HepG2 (cell line): ENCODE measurements around the gene SAPCD2. TPM values are rescaled to one million over a fixed set of nuclear protein-coding genes. Genes with fewer than 3 reads are reported as not detected.

Source experiments
- ATF7-NPFF ChIP-seq: sonication (generic); formaldehyde crosslinking; IDR thresholded peaks from 2 replicates; pipeline ENCODE4 v1.8.1; 2023; ENCODE audit warnings: mild to moderate bottlenecking, low read depth, missing genetic modification reagents, moderate library complexity
- HINFP ChIP-seq: sonication (generic); formaldehyde crosslinking; IDR thresholded peaks from 2 replicates; pipeline ENCODE4 v1.4.0; 2020; ENCODE audit warnings: low read depth, mild to moderate bottlenecking, missing genetic modification reagents
- NR0B2 ChIP-seq: sonication (generic); formaldehyde crosslinking; IDR thresholded peaks from 2 replicates; pipeline ENCODE4 v1.4.0; 2020; ENCODE audit warnings: mild to moderate bottlenecking, missing genetic modification reagents
- POGK ChIP-seq: sonication (generic); formaldehyde crosslinking; conservative IDR thresholded peaks from 2 replicates; pipeline ENCODE4 v1.8.0; 2022; ENCODE audit warnings: mild to moderate bottlenecking, moderate library complexity, missing genetic modification reagents
- THAP9 ChIP-seq: sonication (generic); formaldehyde crosslinking; IDR thresholded peaks from 2 replicates; pipeline ENCODE4; 2020; ENCODE audit warnings: missing genetic modification reagents, mild to moderate bottlenecking, borderline replicate concordance
- ZBTB40 ChIP-seq, 2 experiments: fragments of 450-650 bp in 1 of 2; sonication (generic) in 1 of 2; formaldehyde crosslinking in 1 of 2; IDR thresholded peaks; 2 replicates each; pipeline versions ENCODE4 v1.6.1 to v1.8.0; 2016 to 2022; ENCODE audit warnings: antibody characterized with exemption in 1 of 2, mild to moderate bottlenecking in 1 of 2, missing genetic modification reagents in 1 of 2
- ZIK1 ChIP-seq: sonication (generic); formaldehyde crosslinking; IDR thresholded peaks from 2 replicates; pipeline ENCODE4 v1.5.0; 2020; ENCODE audit warnings: mild to moderate bottlenecking, low read depth, missing genetic modification reagents, borderline replicate concordance
- ZNF709 ChIP-seq: sonication (generic); formaldehyde crosslinking; IDR thresholded peaks from 2 replicates; pipeline ENCODE4 v1.5.0; 2020; ENCODE audit warnings: mild to moderate bottlenecking, missing genetic modification reagents
- polyA plus RNA-seq, 8 experiments: library from polyadenylated mRNA; depleted of rRNA in 3 of 8; stranded (reverse) in 7 of 8; unstranded in 1 of 8; fragments of >200 nt; fragmentation: Illumina TruSeq in 4 of 8; extraction: Trizol in 4 of 8; gene quantifications; 2 replicates each; pipeline versions ENCODE4 v1.2.1 to v1.2.3, GENCODE V29; 2011 to 2016; ENCODE audit warnings: low read depth in 4 of 8, missing spikeins in 1 of 8, mixed read lengths in 1 of 8; ENCODE audit not compliant: insufficient read depth in 1 of 8
- total RNA-seq, 5 experiments: library from RNA; depleted of rRNA; stranded (reverse); fragments of >200 nt; fragmentation: Illumina TruSeq; extraction: Trizol; gene quantifications; 2 replicates each; pipeline ENCODE4 v1.2.3, GENCODE V29; 2016; ENCODE audit warnings: low read depth in 1 of 5

Gene SAPCD2
- total and polyA plus RNA-seq, 2 of the 13 experiments (the other 11 are each of a cell fraction or from before 2014, with no cell fraction given) = 21.9 to 42.8 TPM

GRCh38 chr9:137052998-137053943, 17.1 kb downstream of the SAPCD2 start (continued):
- no peak for TF ChIP-seq ZBTB40 (IDR thresholded peaks at IDR 0.05)
- TF ChIP-seq ZBTB40 (CRISPR knock-in tag; IDR thresholded peaks at IDR 0.05) = peak; percentile 33; the same call in 1 of the 2 replicates
- TF ChIP-seq NR0B2 (CRISPR knock-in tag) = no peak
- 0 out of 2 replicates have a peak, but pooled peaks have one; percentile 25 for TF ChIP-seq HINFP (CRISPR knock-in tag)
- no peak for TF ChIP-seq POGK
- TF ChIP-seq ATF7-NPFF (CRISPR knock-in tag) = no peak
- 0 out of 2 replicates have a peak, but pooled peaks have one; percentile 3 for TF ChIP-seq ZNF709 (CRISPR knock-in tag)
- TF ChIP-seq ZIK1 = no peak
- TF ChIP-seq THAP9 (CRISPR knock-in tag) = peak; percentile 28; the same call in 1 of the 2 replicates
